K562 (cell line): ENCODE results near the gene PRDX3. TPM values are rescaled to one million over a fixed set of nuclear protein-coding genes. Genes with fewer than 3 reads are reported as not detected.

Source experiments
- CBFA2T2 ChIP-seq: fragments of 450-650 bp; conservative IDR thresholded peaks from 2 replicates; pipeline ENCODE4 v1.6.1; 2017; ENCODE audit warnings: mild to moderate bottlenecking
- DIDO1 ChIP-seq: fragments of 450-650 bp; IDR thresholded peaks from 2 replicates; pipeline ENCODE4 v1.6.1; 2016; ENCODE audit warnings: low read depth, missing biosample characterization, missing genetic modification characterization
- HINFP ChIP-seq: fragments of 450-650 bp; conservative IDR thresholded peaks from 2 replicates; pipeline ENCODE4 v1.6.1; 2016; ENCODE audit warnings: missing genetic modification characterization, low read depth, mild to moderate bottlenecking, control low read depth, missing compliant biosample characterization
- KLF6 ChIP-seq: fragments of 250-450 bp; sonication (Bioruptor Pico); IDR thresholded peaks from 2 replicates; pipeline ENCODE4 v1.4.0; 2020; ENCODE audit warnings: mild to moderate bottlenecking, moderate library complexity, borderline replicate concordance
- MLLT1 ChIP-seq, 2 experiments: fragments of 450-650 bp; IDR thresholded peaks; 2 replicates each; pipeline ENCODE4 v1.6.1; 2016
- MTA3 ChIP-seq: fragments of 450-650 bp; formaldehyde crosslinking; IDR thresholded peaks from 2 replicates; pipeline ENCODE4 v1.6.1; 2017; ENCODE audit warnings: mild to moderate bottlenecking, borderline replicate concordance
- NFIX ChIP-seq: fragments of 250-450 bp; sonication (Bioruptor Pico); IDR thresholded peaks from 2 replicates; pipeline ENCODE4 v1.4.0; 2020; ENCODE audit warnings: low read depth, mild to moderate bottlenecking, moderate library complexity
- NR4A1 ChIP-seq, 2 experiments: fragments of 250-450 bp in 1 of 2; fragments of 450-650 bp in 1 of 2; sonication (Bioruptor Pico) in 1 of 2; IDR thresholded peaks; 2 replicates each; pipeline versions ENCODE4 v1.4.0 to v1.6.1; 2016 to 2020; ENCODE audit warnings: mild to moderate bottlenecking in 2 of 2, missing compliant biosample characterization in 1 of 2, missing genetic modification characterization in 1 of 2, moderate library complexity in 1 of 2
- OTX1 ChIP-seq: fragments of 450-650 bp; formaldehyde crosslinking; IDR thresholded peaks from 2 replicates; pipeline ENCODE4 v1.4.0; 2022; ENCODE audit warnings: mild to moderate bottlenecking
- RFX7 ChIP-seq: fragments of 250-450 bp; sonication (Bioruptor Pico); IDR thresholded peaks from 2 replicates; pipeline ENCODE4 v1.5.1; 2021; ENCODE audit warnings: mild to moderate bottlenecking
- RHOXF2B ChIP-seq: fragments of 250-450 bp; sonication (Bioruptor Pico); conservative IDR thresholded peaks from 2 replicates; pipeline ENCODE4 v1.5.1; 2021
- SIRT6 ChIP-seq: IDR thresholded peaks from one replicate; pipeline ENCODE4 v1.6.1; 2012; ENCODE audit warnings: low read depth, mild to moderate bottlenecking, control low read depth, inconsistent platforms, low read length, moderate library complexity
- TFAP4 ChIP-seq: sonication (generic); formaldehyde crosslinking; IDR thresholded peaks from 2 replicates; pipeline ENCODE4 v1.8.0; 2022; ENCODE audit warnings: missing genetic modification reagents, mild to moderate bottlenecking, moderate library complexity, borderline replicate concordance
- ZC3H4 ChIP-seq: sonication (generic); formaldehyde crosslinking; IDR thresholded peaks from 2 replicates; pipeline ENCODE4 v1.9.0; 2021; ENCODE audit warnings: missing genetic modification reagents, borderline replicate concordance
- ZNF140 ChIP-seq: fragments of 250-450 bp; sonication (Bioruptor Pico); IDR thresholded peaks from 2 replicates; pipeline ENCODE4 v1.8.0; 2021; ENCODE audit warnings: moderate library complexity, mild to moderate bottlenecking, inconsistent platforms
- ZNF398 ChIP-seq: fragments of 250-450 bp; sonication (Bioruptor Pico); IDR thresholded peaks from 2 replicates; pipeline ENCODE4 v1.8.0; 2021; ENCODE audit warnings: moderate library complexity, mild to moderate bottlenecking, inconsistent platforms
- ZNF589 ChIP-seq: fragments of 200-800 bp; sonication (Bioruptor generic); IDR thresholded peaks from 2 replicates; pipeline ENCODE4 v1.6.1; 2016; ENCODE audit warnings: low read depth, missing genetic modification characterization, missing compliant biosample characterization
- polyA plus RNA-seq, 8 experiments: library from polyadenylated mRNA; depleted of rRNA in 4 of 8; stranded (reverse) in 5 of 8; unstranded in 3 of 8; fragments of >200 nt; fragmentation: Nextera tagmentation in 2 of 8; fragmentation: Illumina TruSeq in 1 of 8; extraction: Ambion mirVana in 2 of 8; extraction: Trizol in 1 of 8; gene quantifications; 2 replicates each; pipeline versions ENCODE4 v1.2.1 to v1.2.3, GENCODE V29; 2011 to 2014; ENCODE audit warnings: inconsistent platforms in 1 of 8, missing spikeins in 1 of 8
- total RNA-seq, 7 experiments: library from RNA; depleted of rRNA in 6 of 7; stranded (reverse); fragments of >200 nt in 6 of 7; fragmentation: Illumina TruSeq in 2 of 7; extraction: Trizol in 2 of 7; gene quantifications; 2 replicates each; pipeline versions ENCODE4 v1.2.1 to v1.2.3, GENCODE V29; 2011 to 2021; ENCODE audit warnings: low replicate concordance in 1 of 7

PRDX3 gene
- total and polyA plus RNA-seq, 9 of the 15 experiments (the other 6 are each of a cell fraction or from before 2014, with no cell fraction given), result 122 to 994 (median 173) TPM

GRCh38 chr10:119161680-119162451 is 16.7 kb downstream of the PRDX3 start (continued):
- no peak for TF ChIP-seq HINFP (tag)
- TF ChIP-seq ZNF398 (CRISPR knock-in tag), result no peak
- no peak for TF ChIP-seq ZC3H4
- no peak for TF ChIP-seq RFX7
- TF ChIP-seq NR4A1 (CRISPR knock-in tag; IDR thresholded peaks at IDR 0.05), result no peak
- no peak for TF ChIP-seq NR4A1 (tag; IDR thresholded peaks at IDR 0.05)
- no peak for TF ChIP-seq OTX1 (CRISPR knock-in tag)
- TF ChIP-seq DIDO1 (tag), result no peak
- TF ChIP-seq KLF6 (CRISPR knock-in tag), result no peak
- peak; percentile 46; the same call in 1 of the 2 replicates for TF ChIP-seq ZNF589
- TF ChIP-seq MLLT1 (IDR thresholded peaks at IDR 0.05), result no peak
- no peak; the same call in 1 of the 2 replicates for TF ChIP-seq CBFA2T2
- TF ChIP-seq TFAP4 (CRISPR knock-in tag), result peak; percentile 77
- TF ChIP-seq SIRT6, result no peak
- no peak for TF ChIP-seq NFIX
- TF ChIP-seq RHOXF2B (CRISPR knock-in tag), result no peak
- peak; percentile 47; the same call in 1 of the 2 replicates for TF ChIP-seq MTA3
- TF ChIP-seq ZNF140 (CRISPR knock-in tag), result no peak
